ENCODE data around the gene RALB.
A peak's percentile ranks its signal among the peaks of the same experiment; 100 is the strongest.

The RALB gene

DNA sequence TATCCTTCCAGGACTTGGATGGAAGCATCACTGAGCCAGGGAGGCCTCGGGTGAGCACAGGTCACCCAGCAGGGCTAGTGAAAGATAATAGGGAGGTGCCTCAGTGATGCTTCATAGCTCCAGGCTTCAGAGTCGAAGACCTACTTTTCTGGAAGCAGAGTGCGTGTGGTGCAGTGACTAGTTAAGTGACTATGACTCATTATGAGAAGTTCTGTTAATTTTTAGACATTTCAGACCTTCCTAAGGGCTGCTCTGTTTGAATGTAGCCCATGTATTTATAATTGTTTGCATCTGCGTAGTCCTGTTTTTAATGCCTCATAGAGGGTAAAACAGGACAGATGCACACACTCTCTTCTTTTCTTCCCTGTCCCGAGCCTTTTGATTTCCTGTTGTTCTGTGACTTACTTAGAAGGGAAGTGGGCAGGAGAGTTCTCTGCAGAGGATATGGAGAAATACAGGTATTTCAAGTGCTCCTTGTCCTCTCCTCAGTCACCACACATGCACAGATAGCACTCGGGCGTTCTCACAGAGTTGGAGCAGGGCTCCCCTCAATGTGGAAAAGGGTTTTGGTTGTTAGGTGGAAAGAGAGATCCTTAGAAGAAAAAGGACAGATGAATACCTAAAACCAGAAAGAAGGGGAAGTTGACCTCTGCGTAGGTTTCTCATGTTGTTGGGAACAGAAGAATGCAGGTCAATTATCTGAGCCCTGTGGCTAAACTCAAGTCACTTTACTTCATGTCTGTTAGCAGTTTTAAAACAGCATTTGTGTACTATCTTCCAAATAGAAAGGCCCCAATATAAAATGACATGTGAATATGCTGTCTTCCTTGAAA is 34.7 kb downstream of the RALB start:
- Mint-ChIP-seq H3K9me3 (no peaks in the 10 kb centered on the region), H3K36me3 (ENCODE audit: insufficient read depth) (peaks cover 23% of the 10 kb centered on the region), H3K4me3 (no peak overlapping the region), H3K4me1 (peaks cover 10% of the 10 kb centered on the region), H3K27ac (ENCODE audit: low read depth) (peak overlapping the region; percentile 74), H3K27me3 (no peaks in the 10 kb centered on the region)
- DNase-seq (ENCODE audit: low spot score in 2 of 2), result no peak
- no peak for ATAC-seq (replicated peaks; ENCODE audit: extremely low read depth, poor library complexity, severe bottlenecking)

DNA sequence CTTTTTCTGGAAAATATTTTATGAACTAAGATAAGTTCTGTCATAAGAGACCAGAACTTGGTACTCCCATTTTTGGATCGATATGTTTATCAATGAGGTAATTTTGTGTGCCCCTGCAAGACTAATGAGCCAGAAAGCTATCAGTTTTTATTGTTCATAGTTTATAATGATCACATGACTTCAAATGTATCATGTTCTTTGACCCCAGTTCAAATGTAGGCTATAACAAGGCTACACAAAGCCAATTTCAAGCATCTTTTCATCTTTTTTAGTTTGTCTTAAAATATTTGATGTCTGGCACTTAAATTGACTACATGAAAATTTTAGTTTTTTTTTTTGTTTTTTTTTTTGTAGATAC is 35.3 kb downstream of the RALB start:
- H3K27ac Mint-ChIP-seq (ENCODE audit: low read depth), result no peak overlapping the region
- peaks cover 25% of the 10 kb centered on the region for H3K36me3 Mint-ChIP-seq (ENCODE audit: insufficient read depth)
- DNase-seq (ENCODE audit: low spot score in 2 of 2) (no peak), ATAC-seq (replicated peaks; ENCODE audit: extremely low read depth, poor library complexity, severe bottlenecking) (no peak)
- no peaks in the 10 kb centered on the region for H3K27me3 Mint-ChIP-seq
- peaks cover 10% of the 10 kb centered on the region for H3K4me1 Mint-ChIP-seq
- no peaks in the 10 kb centered on the region for H3K9me3 Mint-ChIP-seq
- H3K4me3 Mint-ChIP-seq, result no peak overlapping the region

- Mint-ChIP-seq H3K4me1 (peaks cover 10% of the 10 kb centered on the region), H3K27ac (ENCODE audit: low read depth) (no peak overlapping the region), H3K9me3 (no peaks in the 10 kb centered on the region), H3K4me3 (no peak overlapping the region), H3K36me3 (ENCODE audit: insufficient read depth) (peaks cover 30% of the 10 kb centered on the region), H3K27me3 (no peaks in the 10 kb centered on the region)
- DNase-seq (ENCODE audit: low spot score in 2 of 2) (no peak), ATAC-seq (replicated peaks; ENCODE audit: extremely low read depth, poor library complexity, severe bottlenecking) (no peak)
Measured at GRCh38 chr2:120289221-120289906, 36.7 kb downstream of the RALB start.

DNA sequence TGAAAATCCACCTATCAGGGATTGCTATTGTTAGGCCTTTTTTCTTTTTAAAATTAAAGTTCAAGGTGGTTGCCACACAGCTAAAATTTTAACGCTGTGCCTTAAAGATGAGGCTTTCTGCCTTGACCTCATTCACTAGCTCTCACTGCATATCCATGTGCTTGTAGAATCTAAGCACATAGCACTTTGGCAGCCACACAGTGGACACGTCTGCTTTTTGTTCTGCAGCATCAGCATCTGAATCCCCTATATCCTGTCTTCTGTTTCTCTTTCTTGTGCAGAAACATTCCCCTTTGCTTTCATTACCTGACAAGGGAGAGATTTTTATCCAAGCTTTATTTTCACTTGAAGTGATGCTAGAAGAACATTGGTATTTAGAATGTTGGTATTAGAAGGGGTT is 38.1 kb downstream of the RALB start:
- H3K36me3 Mint-ChIP-seq (ENCODE audit: insufficient read depth), result peaks cover 31% of the 10 kb centered on the region
- H3K27ac Mint-ChIP-seq (ENCODE audit: low read depth), result no peak overlapping the region
- DNase-seq (ENCODE audit: low spot score in 2 of 2), result no peak
- ATAC-seq (replicated peaks; ENCODE audit: extremely low read depth, poor library complexity, severe bottlenecking), result no peak
- no peaks in the 10 kb centered on the region for H3K27me3 Mint-ChIP-seq
- H3K4me1 Mint-ChIP-seq, result peaks cover 10% of the 10 kb centered on the region
- H3K9me3 Mint-ChIP-seq, result no peaks in the 10 kb centered on the region
- no peak overlapping the region for H3K4me3 Mint-ChIP-seq

DNA sequence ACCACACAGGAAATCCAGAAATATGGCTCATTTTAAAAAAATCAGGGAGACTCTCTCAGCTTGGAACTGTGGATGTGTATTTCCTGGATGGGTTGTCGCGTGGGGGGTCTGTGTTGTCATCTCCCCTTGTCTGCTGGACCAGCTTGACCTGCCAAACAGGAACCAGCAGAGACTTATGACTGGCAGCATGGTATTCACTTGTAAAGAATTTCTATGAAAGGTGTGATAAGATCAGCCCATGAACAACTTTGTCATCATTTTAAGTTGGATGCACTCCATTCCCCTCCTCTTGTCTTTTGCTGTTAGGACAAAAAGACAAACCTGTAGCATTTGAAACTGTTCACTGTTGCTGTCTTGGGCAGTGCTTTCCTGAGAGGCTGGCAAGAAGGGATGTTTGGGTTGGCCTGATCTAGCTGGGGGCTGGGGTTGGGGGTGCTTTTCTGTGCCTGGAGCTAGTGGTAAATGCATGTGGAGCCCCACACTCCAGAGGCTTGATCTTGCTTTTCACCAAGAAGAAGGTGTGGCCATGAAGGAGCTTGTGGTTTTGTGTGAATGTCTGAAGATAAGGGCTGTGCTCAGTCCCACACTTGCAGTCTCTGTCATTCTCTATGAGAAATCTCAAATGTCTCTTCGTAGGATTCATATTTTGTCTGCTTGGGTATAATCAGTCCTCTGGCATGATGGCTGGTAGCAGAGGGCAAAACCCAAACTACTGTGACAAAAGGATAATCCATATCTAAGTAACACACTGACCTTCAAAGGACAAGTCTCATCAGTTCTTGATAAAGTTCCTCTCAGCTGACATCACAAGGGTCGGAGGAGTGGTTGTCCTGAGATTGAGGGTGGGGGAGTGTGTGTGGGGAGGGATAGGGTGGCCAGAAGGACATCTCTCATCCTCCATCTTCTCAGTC is 39.0 kb downstream of the RALB start:
- DNase-seq (ENCODE audit: low spot score in 2 of 2), result no peak
- no peak overlapping the region for H3K4me3 Mint-ChIP-seq
- ATAC-seq (replicated peaks; ENCODE audit: extremely low read depth, poor library complexity, severe bottlenecking), result no peak
- peaks cover 31% of the 10 kb centered on the region for H3K36me3 Mint-ChIP-seq (ENCODE audit: insufficient read depth)
- H3K4me1 Mint-ChIP-seq, result peaks cover 10% of the 10 kb centered on the region
- H3K9me3 Mint-ChIP-seq, result no peaks in the 10 kb centered on the region
- no peak overlapping the region for H3K27ac Mint-ChIP-seq (ENCODE audit: low read depth)
- no peaks in the 10 kb centered on the region for H3K27me3 Mint-ChIP-seq

DNA sequence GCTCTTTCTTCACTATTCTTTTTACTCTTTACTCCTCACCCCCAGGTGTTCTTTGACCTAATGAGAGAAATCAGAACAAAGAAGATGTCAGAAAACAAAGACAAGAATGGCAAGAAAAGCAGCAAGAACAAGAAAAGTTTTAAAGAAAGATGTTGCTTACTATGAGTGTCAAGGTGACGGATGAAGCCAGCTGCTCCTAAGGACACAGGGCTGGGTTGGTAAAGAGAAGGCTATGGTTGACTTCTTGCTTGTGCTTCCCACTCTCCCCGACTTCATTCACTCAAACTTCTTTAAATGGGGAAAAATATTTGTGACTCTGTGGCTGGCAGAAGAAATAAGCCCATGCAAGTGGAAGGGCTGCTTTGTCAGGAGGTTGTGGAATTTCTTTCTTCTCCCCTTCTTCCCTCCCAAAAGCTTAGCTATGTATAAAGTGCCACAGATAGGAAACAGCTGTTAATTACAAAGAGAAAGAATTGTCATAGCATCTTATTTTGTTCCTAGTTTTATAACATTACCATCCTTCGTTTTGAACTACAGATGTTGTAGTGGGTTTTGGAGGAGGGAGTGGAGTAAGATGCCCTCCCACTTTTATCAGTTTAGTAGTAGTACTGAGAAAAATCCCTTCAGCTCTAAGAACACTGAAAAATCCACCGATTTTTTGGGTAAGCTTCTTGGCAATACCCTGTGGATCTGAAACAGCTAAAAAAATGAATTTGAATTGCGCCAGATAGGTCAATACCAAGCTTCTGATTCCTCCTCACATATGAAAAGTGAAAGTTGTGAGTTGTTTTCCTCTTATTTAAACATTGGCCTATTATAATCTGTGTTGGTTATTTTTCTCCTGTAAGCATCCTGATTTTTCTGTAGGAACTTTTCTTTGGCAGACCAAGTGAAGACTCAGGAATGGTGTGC is 40.7 kb downstream of the RALB start:
- no peak overlapping the region for H3K4me3 Mint-ChIP-seq
- H3K27me3 Mint-ChIP-seq, result no peaks in the 10 kb centered on the region
- no peak overlapping the region for H3K27ac Mint-ChIP-seq (ENCODE audit: low read depth)
- H3K4me1 Mint-ChIP-seq, result no peaks in the 10 kb centered on the region
- DNase-seq (ENCODE audit: low spot score in 2 of 2) (no peak), ATAC-seq (replicated peaks; ENCODE audit: extremely low read depth, poor library complexity, severe bottlenecking) (no peak)
- H3K9me3 Mint-ChIP-seq, result no peaks in the 10 kb centered on the region
- H3K36me3 Mint-ChIP-seq (ENCODE audit: insufficient read depth), result peaks cover 29% of the 10 kb centered on the region

GRCh38 chr2:120294008-120294340 is 41.3 kb downstream of the RALB start:
- H3K4me3 Mint-ChIP-seq, result no peak overlapping the region
- ATAC-seq (replicated peaks; ENCODE audit: extremely low read depth, poor library complexity, severe bottlenecking) (no peak), DNase-seq (ENCODE audit: low spot score in 2 of 2) (no peak)
- no peaks in the 10 kb centered on the region for H3K9me3 Mint-ChIP-seq
- H3K27me3 Mint-ChIP-seq, result no peaks in the 10 kb centered on the region
- no peaks in the 10 kb centered on the region for H3K4me1 Mint-ChIP-seq
- peaks cover 25% of the 10 kb centered on the region for H3K36me3 Mint-ChIP-seq (ENCODE audit: insufficient read depth)
- H3K27ac Mint-ChIP-seq (ENCODE audit: low read depth), result no peak overlapping the region

GRCh38 chr2:120298173-120298835 is 45.7 kb downstream of the RALB start:
- ATAC-seq (replicated peaks; ENCODE audit: extremely low read depth, poor library complexity, severe bottlenecking) (no peak), DNase-seq (ENCODE audit: low spot score in 2 of 2) (no peak)
- Mint-ChIP-seq H3K36me3 (ENCODE audit: insufficient read depth) (peaks cover 10% of the 10 kb centered on the region), H3K9me3 (no peaks in the 10 kb centered on the region), H3K27me3 (no peaks in the 10 kb centered on the region), H3K4me3 (no peak overlapping the region), H3K27ac (ENCODE audit: low read depth) (no peak overlapping the region), H3K4me1 (peaks cover 7% of the 10 kb centered on the region)

DNA sequence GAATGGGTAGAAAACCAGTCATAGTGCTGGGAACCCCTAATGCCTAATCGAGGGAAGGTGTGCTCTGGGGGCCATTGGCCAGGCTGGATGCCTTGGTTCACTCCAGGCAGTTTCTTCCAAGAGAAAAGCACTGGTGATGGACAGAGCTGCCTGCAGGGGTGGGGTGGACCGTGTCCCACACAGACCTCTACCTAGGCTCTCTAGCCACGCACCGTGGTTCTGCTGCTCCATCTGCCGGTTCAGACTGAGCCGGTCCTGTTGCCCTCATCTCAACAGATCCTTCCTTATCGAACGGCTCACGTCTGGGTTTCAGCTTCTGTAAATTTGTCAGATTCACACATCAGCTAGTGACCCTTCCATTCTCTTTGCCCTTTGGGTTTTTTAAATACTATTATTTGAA is 46.4 kb downstream of the RALB start:
- H3K36me3 Mint-ChIP-seq (ENCODE audit: insufficient read depth), result peaks cover 4% of the 10 kb centered on the region
- no peaks in the 10 kb centered on the region for H3K9me3 Mint-ChIP-seq
- no peak overlapping the region for H3K4me3 Mint-ChIP-seq
- H3K27ac Mint-ChIP-seq (ENCODE audit: low read depth), result no peak overlapping the region
- no peak for DNase-seq (ENCODE audit: low spot score in 2 of 2)
- no peak for ATAC-seq (replicated peaks; ENCODE audit: extremely low read depth, poor library complexity, severe bottlenecking)
- peaks cover 12% of the 10 kb centered on the region for H3K4me1 Mint-ChIP-seq
- no peaks in the 10 kb centered on the region for H3K27me3 Mint-ChIP-seq

DNA sequence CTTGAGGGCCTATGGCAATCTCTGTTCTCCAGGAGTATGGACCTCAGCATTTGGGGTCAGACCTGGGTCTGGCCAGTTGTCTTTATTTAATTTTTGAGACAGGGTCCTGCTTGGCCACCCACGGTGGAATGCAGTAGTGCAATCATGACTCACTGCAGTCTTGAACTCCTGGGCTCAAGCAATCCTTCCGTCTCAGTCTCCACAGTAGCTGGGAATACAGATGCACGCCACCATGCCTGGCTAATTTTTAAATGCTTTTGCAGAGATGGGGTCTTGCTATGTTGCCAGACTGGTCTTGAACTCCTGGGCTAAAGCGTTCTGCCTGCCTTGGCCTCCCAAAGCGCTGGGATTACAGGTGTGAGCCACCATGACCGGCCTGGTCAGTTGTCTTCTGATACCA is 46.9 kb downstream of the RALB start:
- Mint-ChIP-seq H3K36me3 (ENCODE audit: insufficient read depth) (peaks cover 4% of the 10 kb centered on the region), H3K4me1 (peaks cover 12% of the 10 kb centered on the region), H3K9me3 (no peaks in the 10 kb centered on the region), H3K27me3 (no peaks in the 10 kb centered on the region), H3K4me3 (no peak overlapping the region), H3K27ac (ENCODE audit: low read depth) (no peak overlapping the region)
- no peak for DNase-seq (ENCODE audit: low spot score in 2 of 2)
- no peak for ATAC-seq (replicated peaks; ENCODE audit: extremely low read depth, poor library complexity, severe bottlenecking)

- H3K4me1 Mint-ChIP-seq, result peaks cover 12% of the 10 kb centered on the region
- H3K36me3 Mint-ChIP-seq (ENCODE audit: insufficient read depth), result peaks cover 2% of the 10 kb centered on the region
- H3K4me3 Mint-ChIP-seq, result no peak overlapping the region
- no peak for ATAC-seq (replicated peaks; ENCODE audit: extremely low read depth, poor library complexity, severe bottlenecking)
- H3K27me3 Mint-ChIP-seq, result no peaks in the 10 kb centered on the region
- DNase-seq (ENCODE audit: low spot score in 2 of 2), result no peak
- H3K9me3 Mint-ChIP-seq, result no peaks in the 10 kb centered on the region
- H3K27ac Mint-ChIP-seq (ENCODE audit: low read depth), result no peak overlapping the region
Measured at GRCh38 chr2:120300385-120300784, 47.7 kb downstream of the RALB start.
